GM23338 (cell line): ENCODE measurements around the gene MYO1C. TPM values are rescaled to one million over a fixed set of nuclear protein-coding genes. Genes with fewer than 3 reads are reported as not detected.
"Not testable (repeated sequence)": the region's sequence is repeated elsewhere in the genome, so short reads cannot be mapped to it uniquely, and the experiment has no call there.

ENCODE experiments used
- ATAC-seq: fragments of 200-7000 bp; cut with Tn5 transposase; 3 replicates; pipeline ENCODE4 v1.9.1; 2020
- DNase-seq: peaks from one replicate; pipeline ENCODE4 v3.0.0-alpha.2; 2015; ENCODE audit warnings: low spot score
- H2AFZ ChIP-seq: fragments of 200-600 bp; sonication (generic); 2 replicates; pipeline ENCODE4 v1.8.0; 2016; ENCODE audit warnings: antibody characterized with exemption, mild to moderate bottlenecking, moderate library complexity
- H3F3A ChIP-seq: fragments of 200-600 bp; sonication (generic); replicated peaks from 2 replicates; pipeline ENCODE4 v1.8.0; 2017; ENCODE audit warnings: antibody characterized with exemption, mixed run types, low read depth
- H3K27ac ChIP-seq: fragments of 200-600 bp; sonication (generic); 2 replicates; pipeline ENCODE4 v1.6.1; 2016; ENCODE audit warnings: low read depth
- H3K27me3 ChIP-seq: fragments of 200-600 bp; sonication (generic); 2 replicates; pipeline ENCODE4 v1.8.0; 2016; ENCODE audit warnings: mild to moderate bottlenecking, mixed run types, moderate library complexity; ENCODE audit not compliant: insufficient read depth
- H3K36me3 ChIP-seq: fragments of 200-600 bp; sonication (generic); 2 replicates; pipeline ENCODE4 v1.8.0; 2016; ENCODE audit warnings: mild to moderate bottlenecking; ENCODE audit not compliant: insufficient read depth
- H3K4me1 ChIP-seq: fragments of 200-600 bp; sonication (generic); 2 replicates; pipeline ENCODE4 v1.8.0; 2016; ENCODE audit warnings: mild to moderate bottlenecking, moderate library complexity; ENCODE audit not compliant: insufficient read depth
- H3K4me2 ChIP-seq: fragments of 200-600 bp; sonication (generic); 2 replicates; pipeline ENCODE4 v1.7.1; 2017; ENCODE audit warnings: mixed run types
- H3K4me3 ChIP-seq: fragments of 200-600 bp; sonication (generic); 2 replicates; pipeline ENCODE4 v1.6.1; 2016; ENCODE audit warnings: mixed run types
- H3K79me2 ChIP-seq: fragments of 200-600 bp; sonication (generic); replicated peaks from 2 replicates; pipeline ENCODE4 v1.8.0; 2017; ENCODE audit warnings: mild to moderate bottlenecking; ENCODE audit not compliant: insufficient read depth
- H3K9me2 ChIP-seq: fragments of 200-600 bp; sonication (generic); 2 replicates; pipeline ENCODE4 v1.8.0; 2017; ENCODE audit not compliant: insufficient read depth
- H4K20me1 ChIP-seq: fragments of 200-600 bp; sonication (generic); replicated peaks from 2 replicates; pipeline ENCODE4 v1.8.0; 2017; ENCODE audit warnings: mild to moderate bottlenecking; ENCODE audit not compliant: insufficient read depth
- H3K27ac Mint-ChIP-seq: 2 replicates; pipeline ENCODE4 v1.8.0; 2020; ENCODE audit warnings: inconsistent platforms, mild to moderate bottlenecking, moderate library complexity, mixed read lengths
- H3K27me3 Mint-ChIP-seq: 3 replicates; pipeline ENCODE4 v1.8.0; 2022; ENCODE audit warnings: low read depth, mild to moderate bottlenecking, moderate library complexity, mixed read lengths, inconsistent platforms; ENCODE audit not compliant: insufficient read depth, poor library complexity
- H3K36me3 Mint-ChIP-seq: 3 replicates; pipeline ENCODE4 v1.8.0; 2021; ENCODE audit warnings: low read depth, mild to moderate bottlenecking, inconsistent platforms, moderate library complexity, mixed read lengths
- H3K4me1 Mint-ChIP-seq: 3 replicates; pipeline ENCODE4 v1.8.0; 2020; ENCODE audit warnings: mild to moderate bottlenecking, inconsistent platforms, mixed read lengths
- H3K4me3 Mint-ChIP-seq: 3 replicates; pipeline ENCODE4 v1.8.0; 2021; ENCODE audit warnings: moderate library complexity, mild to moderate bottlenecking, inconsistent platforms, mixed read lengths
- H3K9me3 Mint-ChIP-seq: 3 replicates; pipeline ENCODE4 v1.8.0; 2020; ENCODE audit warnings: moderate library complexity, mild to moderate bottlenecking, inconsistent platforms, mixed read lengths
- CREB1 ChIP-seq: fragments of 250-450 bp; sonication (Bioruptor Pico); IDR thresholded peaks from 2 replicates; pipeline ENCODE4 v1.5.0; 2020; ENCODE audit warnings: low read depth, mild to moderate bottlenecking, moderate library complexity
- EZH2 ChIP-seq: fragments of 200-600 bp; sonication (generic); IDR thresholded peaks from one replicate; pipeline ENCODE4 v1.8.0; 2017; ENCODE audit warnings: antibody characterized with exemption, mild to moderate bottlenecking, low read depth; ENCODE audit not compliant: unreplicated experiment
- EZH2phosphoT487 ChIP-seq: fragments of 200-600 bp; sonication (generic); IDR thresholded peaks from one replicate; pipeline ENCODE4 v1.8.1; 2018; ENCODE audit warnings: antibody characterized with exemption; ENCODE audit not compliant: unreplicated experiment
- JUNB ChIP-seq: IDR thresholded peaks from one replicate; pipeline ENCODE4 v1.6.1; 2016; ENCODE audit warnings: antibody characterized with exemption; ENCODE audit not compliant: unreplicated experiment
- NANOG ChIP-seq: IDR thresholded peaks from 2 replicates; pipeline ENCODE4 v1.6.1; 2016; ENCODE audit warnings: antibody characterized with exemption, borderline replicate concordance
- POLR2AphosphoS5 ChIP-seq: IDR thresholded peaks from 2 replicates; pipeline ENCODE4 v1.6.1; 2016; ENCODE audit warnings: antibody characterized with exemption, low read depth
- ZNF331 ChIP-seq: fragments of 250-450 bp; sonication (Bioruptor Pico); IDR thresholded peaks from 2 replicates; pipeline ENCODE4 v1.5.0; 2020; ENCODE audit warnings: low read depth, mild to moderate bottlenecking, moderate library complexity
- ZNF462 ChIP-seq: fragments of 250-450 bp; sonication (Bioruptor Pico); IDR thresholded peaks from 2 replicates; pipeline ENCODE4 v1.5.0; 2020; ENCODE audit warnings: mild to moderate bottlenecking, moderate library complexity
- polyA plus RNA-seq: library from polyadenylated mRNA; unstranded; fragments of >200 nt; fragmentation: Nextera tagmentation; extraction: Ambion mirVana; gene quantifications from 2 replicates; pipeline ENCODE4 v1.2.1, GENCODE V29; 2016
- total RNA-seq: library from RNA; depleted of rRNA; stranded (reverse); fragments of >200 nt; shearing (Covaris generic); gene quantifications from 2 replicates; pipeline ENCODE4 v1.2.3, GENCODE V29; 2014
- TF ChIP-seq, protein P1 (sequence below), 2 experiments: fragments of 200-600 bp in 1 of 2; sonication (generic) in 1 of 2; conservative IDR thresholded peaks; 2 replicates each; pipeline versions ENCODE4 v1.5.1 to v1.6.1; 2016 to 2017; ENCODE audit warnings: antibody characterized with exemption in 2 of 2, low read depth in 2 of 2, mild to moderate bottlenecking in 2 of 2, moderate library complexity in 1 of 2
- TF ChIP-seq, protein P2 (sequence below): IDR thresholded peaks from 2 replicates; pipeline ENCODE4 v1.6.1; 2016; ENCODE audit warnings: antibody characterized with exemption

Gene MYO1C
- total and polyA plus RNA-seq, 2 experiments from 2014 or later, result 13.9 to 35.2 TPM

- not testable (repeated sequence) for H3K9me2 ChIP-seq, H3K27ac Mint-ChIP-seq, H3K27me3 Mint-ChIP-seq, H3K4me1 Mint-ChIP-seq, H3K4me1 ChIP-seq, H3K27ac ChIP-seq, H3K4me3 Mint-ChIP-seq, H2AFZ ChIP-seq, H3F3A ChIP-seq, H3K36me3 ChIP-seq, ATAC-seq, H3K9me3 Mint-ChIP-seq, H3K27me3 ChIP-seq, DNase-seq, H3K4me3 ChIP-seq, H3K36me3 Mint-ChIP-seq, H3K4me2 ChIP-seq
- peaks cover 62% of the 10 kb centered on the region for H4K20me1 ChIP-seq
- H3K79me2 ChIP-seq, result peaks cover 100% of the 10 kb centered on the region
Observed at GRCh38 chr17:1442721-1443120, 49.8 kb downstream of the MYO1C start.

DNA sequence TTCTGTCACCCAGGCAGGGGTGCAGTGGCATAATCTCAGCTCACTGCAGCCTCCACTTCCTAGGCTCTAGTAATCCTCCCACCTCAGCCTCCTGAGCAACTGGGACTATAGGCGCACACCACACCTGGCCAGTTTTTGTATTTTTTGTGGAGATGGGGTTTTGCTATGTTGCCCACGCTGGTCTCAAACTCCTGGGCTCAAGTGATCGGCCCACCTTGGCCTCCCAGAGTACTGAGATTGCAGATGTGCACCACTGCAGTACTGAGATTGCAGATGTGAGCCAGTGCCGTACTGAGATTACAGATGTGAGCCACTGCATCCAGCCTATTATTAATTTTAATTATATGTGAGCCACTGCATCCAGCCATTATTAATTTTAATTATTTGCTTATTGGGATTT lies 50.3 kb downstream of the MYO1C start:
- Mint-ChIP-seq H3K27ac (no peak overlapping the region), H3K36me3 (peaks cover 9% of the 10 kb centered on the region), H3K9me3 (no peaks in the 10 kb centered on the region), H3K4me3 (no peak overlapping the region), H3K4me1 (peaks cover 2% of the 10 kb centered on the region; the same call in 1 of the 3 replicates), H3K27me3 (peaks cover 7% of the 10 kb centered on the region)
- DNase-seq (no peak), ATAC-seq (no peak)
- Histone ChIP-seq H3K27ac (no peak overlapping the region), H2AFZ (no peak overlapping the region), H3K4me1 (no peaks in the 10 kb centered on the region), H3K36me3 (no peaks in the 10 kb centered on the region), H3K4me3 (no peak overlapping the region), H4K20me1 (peaks cover 61% of the 10 kb centered on the region), H3K4me2 (no peak overlapping the region), H3F3A (peaks cover 10% of the 10 kb centered on the region; the same call in 1 of the 2 replicates), H3K27me3 (no peaks in the 10 kb centered on the region), H3K79me2 (peaks cover 100% of the 10 kb centered on the region), H3K9me2 (no peaks in the 10 kb centered on the region)
- no peak for TF ChIP-seq CREB1 (CRISPR knock-in tag)
- TF ChIP-seq EZH2, result no peak
- no peak for TF ChIP-seq ZNF462
- no peak for TF ChIP-seq JUNB
- no peak for TF ChIP-seq EZH2phosphoT487
- TF ChIP-seq, protein P1, sequence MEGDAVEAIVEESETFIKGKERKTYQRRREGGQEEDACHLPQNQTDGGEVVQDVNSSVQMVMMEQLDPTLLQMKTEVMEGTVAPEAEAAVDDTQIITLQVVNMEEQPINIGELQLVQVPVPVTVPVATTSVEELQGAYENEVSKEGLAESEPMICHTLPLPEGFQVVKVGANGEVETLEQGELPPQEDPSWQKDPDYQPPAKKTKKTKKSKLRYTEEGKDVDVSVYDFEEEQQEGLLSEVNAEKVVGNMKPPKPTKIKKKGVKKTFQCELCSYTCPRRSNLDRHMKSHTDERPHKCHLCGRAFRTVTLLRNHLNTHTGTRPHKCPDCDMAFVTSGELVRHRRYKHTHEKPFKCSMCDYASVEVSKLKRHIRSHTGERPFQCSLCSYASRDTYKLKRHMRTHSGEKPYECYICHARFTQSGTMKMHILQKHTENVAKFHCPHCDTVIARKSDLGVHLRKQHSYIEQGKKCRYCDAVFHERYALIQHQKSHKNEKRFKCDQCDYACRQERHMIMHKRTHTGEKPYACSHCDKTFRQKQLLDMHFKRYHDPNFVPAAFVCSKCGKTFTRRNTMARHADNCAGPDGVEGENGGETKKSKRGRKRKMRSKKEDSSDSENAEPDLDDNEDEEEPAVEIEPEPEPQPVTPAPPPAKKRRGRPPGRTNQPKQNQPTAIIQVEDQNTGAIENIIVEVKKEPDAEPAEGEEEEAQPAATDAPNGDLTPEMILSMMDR (conservative IDR thresholded peaks at IDR 0.05; ENCODE audit: low read depth in 2 of 2), result no peak
- TF ChIP-seq, protein P2, sequence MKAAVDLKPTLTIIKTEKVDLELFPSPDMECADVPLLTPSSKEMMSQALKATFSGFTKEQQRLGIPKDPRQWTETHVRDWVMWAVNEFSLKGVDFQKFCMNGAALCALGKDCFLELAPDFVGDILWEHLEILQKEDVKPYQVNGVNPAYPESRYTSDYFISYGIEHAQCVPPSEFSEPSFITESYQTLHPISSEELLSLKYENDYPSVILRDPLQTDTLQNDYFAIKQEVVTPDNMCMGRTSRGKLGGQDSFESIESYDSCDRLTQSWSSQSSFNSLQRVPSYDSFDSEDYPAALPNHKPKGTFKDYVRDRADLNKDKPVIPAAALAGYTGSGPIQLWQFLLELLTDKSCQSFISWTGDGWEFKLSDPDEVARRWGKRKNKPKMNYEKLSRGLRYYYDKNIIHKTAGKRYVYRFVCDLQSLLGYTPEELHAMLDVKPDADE, result no peak
- TF ChIP-seq POLR2AphosphoS5, result no peak
- no peak for TF ChIP-seq NANOG
- TF ChIP-seq ZNF331, result no peak
